ENCODE data around the gene GEN1.

GEN1 gene

GRCh38 chr2:17753803-17754663 lies at the start of gene GEN1, which contains the start of gene SMC6:
Gene GEN1, plus strand, starts transcription at chr2:17754138. Its CDS starts 5,806 bp downstream, at chr2:17759944.
Gene SMC6, minus strand, starts transcription at chr2:17753810. Its CDS starts 7,864 bp downstream, at chr2:17745946.
- TF ChIP-seq CTCF (IDR thresholded peaks at IDR 0.05; ENCODE audit: low read depth, low read length): no peak

GRCh38 chr2:17706845-17707244 lies 47.1 kb upstream of the GEN1 start:
- no peak for DNase-seq (ENCODE audit: extremely low read depth, low read depth)

More at GRCh38 chr2:17753803-17754663, at the start of gene GEN1, which contains the start of gene SMC6:
- DNase-seq (ENCODE audit: extremely low read depth, low read depth): peak; percentile 60

GRCh38 chr2:17708501-17708900 lies 45.4 kb upstream of the GEN1 start:
- no peak for TF ChIP-seq CTCF (IDR thresholded peaks at IDR 0.05; ENCODE audit: low read depth, low read length)
- DNase-seq (ENCODE audit: extremely low read depth, low read depth): no peak

More at GRCh38 chr2:17706845-17707244, 47.1 kb upstream of the GEN1 start:
- TF ChIP-seq CTCF (IDR thresholded peaks at IDR 0.05; ENCODE audit: low read depth, low read length): no peak

GRCh38 chr2:17709897-17710296 lies 44.0 kb upstream of the GEN1 start:
- TF ChIP-seq CTCF (IDR thresholded peaks at IDR 0.05; ENCODE audit: low read depth, low read length): no peak
- DNase-seq (ENCODE audit: extremely low read depth, low read depth): no peak

- no peak for TF ChIP-seq CTCF (IDR thresholded peaks at IDR 0.05; ENCODE audit: low read depth, low read length)
- DNase-seq (ENCODE audit: extremely low read depth, low read depth): no peak
Measured at GRCh38 chr2:17710547-17711248, 43.2 kb upstream of the GEN1 start.

- TF ChIP-seq CTCF (IDR thresholded peaks at IDR 0.05; ENCODE audit: low read depth, low read length): no peak
- no peak for DNase-seq (ENCODE audit: extremely low read depth, low read depth)
Measured at GRCh38 chr2:17713291-17713690, 40.6 kb upstream of the GEN1 start.

- no peak for TF ChIP-seq CTCF (IDR thresholded peaks at IDR 0.05; ENCODE audit: low read depth, low read length)
- DNase-seq (ENCODE audit: extremely low read depth, low read depth): no peak
Measured at GRCh38 chr2:17717666-17718065, 36.3 kb upstream of the GEN1 start.

Measured in AG09319 (cell line).